ENCODE data around the gene CERT1.

Gene CERT1

DNA sequence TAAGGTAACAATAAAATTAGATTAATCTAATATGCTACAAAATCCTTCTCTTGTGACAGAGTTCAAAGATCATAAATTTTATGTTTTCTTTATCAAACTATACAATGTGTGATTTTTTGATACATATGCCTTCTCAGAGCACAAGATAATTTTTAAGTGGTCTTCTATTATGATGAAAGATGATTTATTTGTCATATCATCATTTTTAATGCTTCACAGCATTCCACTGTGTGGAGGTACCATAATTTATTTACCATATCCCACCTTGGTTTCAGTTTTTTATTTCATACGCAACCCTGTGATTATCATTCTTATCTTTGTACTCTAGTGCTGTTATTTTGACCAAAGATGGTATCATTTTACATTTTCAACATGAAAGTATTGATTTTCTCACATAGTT is 41.9 kb upstream of the CERT1 start:
- DNase-seq: no peak
- peaks cover 0 to 6% of the 10 kb centered on the region in 2 experiments for H3K36me3 ChIP-seq (ENCODE audit: control insufficient read depth in 1 of 2, insufficient read depth in 2 of 2, low read length in 2 of 2)

DNA sequence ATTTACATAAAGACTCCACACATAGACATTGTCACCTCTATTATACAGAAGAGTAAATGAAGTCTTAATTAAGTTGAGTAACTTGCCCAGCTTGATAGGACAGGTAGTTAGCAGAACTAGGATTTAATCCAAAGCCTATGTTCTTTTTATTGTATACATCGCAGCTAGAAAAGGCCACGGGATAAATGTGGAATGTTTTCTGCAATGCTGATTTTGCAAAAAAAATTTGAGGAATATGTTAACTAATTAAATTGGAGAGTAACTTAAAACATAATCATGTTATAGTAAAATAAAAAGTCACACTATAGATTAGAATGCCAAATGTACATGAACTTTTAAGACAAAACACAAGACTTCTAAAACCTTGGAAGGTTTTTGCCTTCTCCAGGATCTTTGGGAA is 41.3 kb upstream of the CERT1 start:
- no peak overlapping the region for H2BK5ac ChIP-seq (ENCODE audit: low read depth, low read length, poor library complexity)
- H3K23ac ChIP-seq (ENCODE audit: low read length): no peak overlapping the region
- no CpG with 5 or more reads among the region's 2 CpGs for WGBS (ENCODE audit: extremely low coverage, insufficient coverage, insufficient read length)
- H4K12ac ChIP-seq (ENCODE audit: low read depth, low read length): no peak overlapping the region
- H4K91ac ChIP-seq (ENCODE audit: low read depth, low read length): no peak overlapping the region
- H3K27me3 ChIP-seq (ENCODE audit: insufficient read depth, low read length): no peaks in the 10 kb centered on the region
- H3K4me2 ChIP-seq (ENCODE audit: low read length): no peak overlapping the region
- H3K36me3 ChIP-seq (ENCODE audit: control insufficient read depth in 1 of 2, insufficient read depth in 2 of 2, low read length in 2 of 2): peaks cover 0 to 6% of the 10 kb centered on the region in 2 experiments
- no peak overlapping the region for H4K8ac ChIP-seq (ENCODE audit: low read depth, low read length)
- H3K4me1 ChIP-seq (ENCODE audit: control insufficient read depth in 1 of 2, insufficient read depth in 2 of 2, low read length in 2 of 2): no peaks in the 10 kb centered on the region
- H3K79me2 ChIP-seq (ENCODE audit: control insufficient read depth, insufficient read depth, low read length, poor library complexity): no peaks in the 10 kb centered on the region
- H2BK120ac ChIP-seq (ENCODE audit: insufficient read depth, low read length, poor library complexity): no peak overlapping the region
- no peak overlapping the region for H3K9ac ChIP-seq (ENCODE audit: low read length)
- no peaks in the 10 kb centered on the region for H3K9me3 ChIP-seq (ENCODE audit: insufficient read depth, low read depth, low read length)
- H3K27ac ChIP-seq (ENCODE audit: low read depth, low read length): no peak overlapping the region
- no peaks in the 10 kb centered on the region for H3K79me1 ChIP-seq (ENCODE audit: low read length)
- H3K4me3 ChIP-seq (ENCODE audit: low read depth, low read length): no peak overlapping the region
- no peak overlapping the region for H3K4ac ChIP-seq (ENCODE audit: low read depth, low read length)
- no peak overlapping the region for H2AK5ac ChIP-seq (ENCODE audit: low read length)
- H3K14ac ChIP-seq (ENCODE audit: low read length): no peak overlapping the region
- no peak overlapping the region for H2AFZ ChIP-seq (ENCODE audit: insufficient read depth, low read length, poor library complexity)
- H3K18ac ChIP-seq (ENCODE audit: low read length): no peak overlapping the region
- H2BK12ac ChIP-seq (ENCODE audit: low read length): no peak overlapping the region
- DNase-seq: no peak

More for the DNA sequence above, 41.9 kb upstream of the CERT1 start:
- H3K79me1 ChIP-seq (ENCODE audit: low read length): no peaks in the 10 kb centered on the region
- no peak overlapping the region for H2AK5ac ChIP-seq (ENCODE audit: low read length)
- H2AFZ ChIP-seq (ENCODE audit: insufficient read depth, low read length, poor library complexity): no peak overlapping the region
- H2BK120ac ChIP-seq (ENCODE audit: insufficient read depth, low read length, poor library complexity): no peak overlapping the region
- no peak overlapping the region for H3K27ac ChIP-seq (ENCODE audit: low read depth, low read length)
- H3K4me3 ChIP-seq (ENCODE audit: low read depth, low read length): no peak overlapping the region
- no peak overlapping the region for H3K4ac ChIP-seq (ENCODE audit: low read depth, low read length)
- H2BK12ac ChIP-seq (ENCODE audit: low read length): no peak overlapping the region
- no peak overlapping the region for H3K18ac ChIP-seq (ENCODE audit: low read length)
- no peak overlapping the region for H2BK5ac ChIP-seq (ENCODE audit: low read depth, low read length, poor library complexity)
- no peak overlapping the region for H3K4me2 ChIP-seq (ENCODE audit: low read length)
- H3K14ac ChIP-seq (ENCODE audit: low read length): no peak overlapping the region
- no peak overlapping the region for H3K23ac ChIP-seq (ENCODE audit: low read length)
- WGBS (ENCODE audit: extremely low coverage, insufficient coverage, insufficient read length): no CpG with 5 or more reads among the region's 1 CpG
- H3K9me3 ChIP-seq (ENCODE audit: insufficient read depth, low read depth, low read length): no peaks in the 10 kb centered on the region
- no peak overlapping the region for H3K9ac ChIP-seq (ENCODE audit: low read length)
- H4K91ac ChIP-seq (ENCODE audit: low read depth, low read length): no peak overlapping the region
- H4K8ac ChIP-seq (ENCODE audit: low read depth, low read length): no peak overlapping the region
- no peaks in the 10 kb centered on the region for H3K79me2 ChIP-seq (ENCODE audit: control insufficient read depth, insufficient read depth, low read length, poor library complexity)
- no peaks in the 10 kb centered on the region for H3K27me3 ChIP-seq (ENCODE audit: insufficient read depth, low read length)
- H4K12ac ChIP-seq (ENCODE audit: low read depth, low read length): no peak overlapping the region
- no peaks in the 10 kb centered on the region for H3K4me1 ChIP-seq (ENCODE audit: control insufficient read depth in 1 of 2, insufficient read depth in 2 of 2, low read length in 2 of 2)

DNA sequence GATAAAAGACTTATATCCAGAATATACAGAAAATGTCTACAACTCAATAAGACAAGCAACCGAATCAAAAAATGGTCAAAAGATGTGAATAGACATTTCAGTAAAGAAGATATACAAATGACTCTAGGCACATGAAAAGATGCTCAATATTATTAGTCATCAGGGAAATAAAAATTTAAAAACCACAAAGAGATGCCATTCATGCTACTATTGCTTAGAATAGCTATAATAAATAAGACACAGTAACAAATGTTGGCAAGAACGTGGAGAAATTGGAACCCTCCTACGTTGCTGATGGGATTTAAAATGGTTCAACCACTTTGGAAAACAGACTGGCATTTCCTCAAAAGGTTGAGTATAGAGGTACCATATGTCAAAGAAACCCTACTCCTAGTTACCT is 40.0 kb upstream of the CERT1 start:
- no peak overlapping the region for H3K4me3 ChIP-seq (ENCODE audit: low read depth, low read length)
- no peak overlapping the region for H3K23ac ChIP-seq (ENCODE audit: low read length)
- H4K12ac ChIP-seq (ENCODE audit: low read depth, low read length): no peak overlapping the region
- DNase-seq: no peak
- H4K8ac ChIP-seq (ENCODE audit: low read depth, low read length): no peak overlapping the region
- H3K36me3 ChIP-seq (ENCODE audit: control insufficient read depth in 1 of 2, insufficient read depth in 2 of 2, low read length in 2 of 2): peaks cover 0 to 3% of the 10 kb centered on the region in 2 experiments
- H3K9me3 ChIP-seq (ENCODE audit: insufficient read depth, low read depth, low read length): no peaks in the 10 kb centered on the region
- no peak overlapping the region for H2AFZ ChIP-seq (ENCODE audit: insufficient read depth, low read length, poor library complexity)
- H3K18ac ChIP-seq (ENCODE audit: low read length): no peak overlapping the region
- no peak overlapping the region for H4K91ac ChIP-seq (ENCODE audit: low read depth, low read length)
- no peak overlapping the region for H2BK120ac ChIP-seq (ENCODE audit: insufficient read depth, low read length, poor library complexity)
- H3K4me1 ChIP-seq (ENCODE audit: control insufficient read depth in 1 of 2, insufficient read depth in 2 of 2, low read length in 2 of 2): no peaks in the 10 kb centered on the region
- H3K79me1 ChIP-seq (ENCODE audit: low read length): no peaks in the 10 kb centered on the region
- no peaks in the 10 kb centered on the region for H3K79me2 ChIP-seq (ENCODE audit: control insufficient read depth, insufficient read depth, low read length, poor library complexity)
- H3K9ac ChIP-seq (ENCODE audit: low read length): no peak overlapping the region
- no peak overlapping the region for H2AK5ac ChIP-seq (ENCODE audit: low read length)
- no peak overlapping the region for H3K4ac ChIP-seq (ENCODE audit: low read depth, low read length)
- no peaks in the 10 kb centered on the region for H3K27me3 ChIP-seq (ENCODE audit: insufficient read depth, low read length)
- no peak overlapping the region for H2BK12ac ChIP-seq (ENCODE audit: low read length)
- WGBS (ENCODE audit: extremely low coverage, insufficient coverage, insufficient read length): no CpG with 5 or more reads among the region's 3 CpGs
- H3K27ac ChIP-seq (ENCODE audit: low read depth, low read length): no peak overlapping the region
- no peak overlapping the region for H3K14ac ChIP-seq (ENCODE audit: low read length)
- no peak overlapping the region for H2BK5ac ChIP-seq (ENCODE audit: low read depth, low read length, poor library complexity)
- H3K4me2 ChIP-seq (ENCODE audit: low read length): no peak overlapping the region

DNA sequence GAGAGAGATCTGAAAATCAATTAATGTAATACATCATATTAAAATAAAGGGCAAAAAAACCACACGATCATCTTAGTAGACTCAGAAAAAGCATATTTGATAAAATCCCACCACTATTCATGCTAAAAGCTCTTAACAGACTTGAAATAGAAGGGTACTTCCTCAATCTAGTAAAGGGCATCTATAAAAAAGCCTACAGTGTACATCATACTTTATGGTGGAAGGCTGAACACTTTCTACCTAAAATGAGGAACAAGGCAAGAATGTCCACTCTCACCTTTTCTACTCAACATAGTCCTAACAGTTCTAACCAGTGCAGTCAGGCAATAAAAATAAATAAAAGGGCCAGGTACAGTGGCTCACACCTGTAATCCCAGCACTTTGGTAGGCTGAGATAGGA is 39.2 kb upstream of the CERT1 start:
- no peak overlapping the region for H3K14ac ChIP-seq (ENCODE audit: low read length)
- whole genome bisulfite sequencing (ENCODE audit: extremely low coverage, insufficient coverage, insufficient read length): no CpG with 5 or more reads among the region's 1 CpG

More for the DNA sequence above, 39.2 kb upstream of the CERT1 start:
- no peak overlapping the region for H2BK5ac ChIP-seq (ENCODE audit: low read depth, low read length, poor library complexity)
- H2AFZ ChIP-seq (ENCODE audit: insufficient read depth, low read length, poor library complexity): no peak overlapping the region
- H3K79me1 ChIP-seq (ENCODE audit: low read length): no peaks in the 10 kb centered on the region
- H3K27ac ChIP-seq (ENCODE audit: low read depth, low read length): no peak overlapping the region
- H3K36me3 ChIP-seq (ENCODE audit: control insufficient read depth in 1 of 2, insufficient read depth in 2 of 2, low read length in 2 of 2): peaks cover 0 to 2% of the 10 kb centered on the region in 2 experiments
- H3K4me1 ChIP-seq (ENCODE audit: control insufficient read depth in 1 of 2, insufficient read depth in 2 of 2, low read length in 2 of 2): no peaks in the 10 kb centered on the region
- H4K8ac ChIP-seq (ENCODE audit: low read depth, low read length): no peak overlapping the region
- H3K4ac ChIP-seq (ENCODE audit: low read depth, low read length): no peak overlapping the region
- H3K23ac ChIP-seq (ENCODE audit: low read length): no peak overlapping the region
- no peak overlapping the region for H2AK5ac ChIP-seq (ENCODE audit: low read length)
- no peak overlapping the region for H3K4me3 ChIP-seq (ENCODE audit: low read depth, low read length)
- H3K9ac ChIP-seq (ENCODE audit: low read length): no peak overlapping the region
- H2BK12ac ChIP-seq (ENCODE audit: low read length): no peak overlapping the region
- H2BK120ac ChIP-seq (ENCODE audit: insufficient read depth, low read length, poor library complexity): no peak overlapping the region
- no peak overlapping the region for H3K18ac ChIP-seq (ENCODE audit: low read length)
- H4K12ac ChIP-seq (ENCODE audit: low read depth, low read length): no peak overlapping the region
- no peaks in the 10 kb centered on the region for H3K79me2 ChIP-seq (ENCODE audit: control insufficient read depth, insufficient read depth, low read length, poor library complexity)
- no peak overlapping the region for H3K4me2 ChIP-seq (ENCODE audit: low read length)
- DNase-seq: no peak
- H4K91ac ChIP-seq (ENCODE audit: low read depth, low read length): no peak overlapping the region
- H3K27me3 ChIP-seq (ENCODE audit: insufficient read depth, low read length): no peaks in the 10 kb centered on the region
- H3K9me3 ChIP-seq (ENCODE audit: insufficient read depth, low read depth, low read length): no peaks in the 10 kb centered on the region
